ENCODE measurements around the gene ICAM2. TPM values are rescaled to one million over a fixed set of nuclear protein-coding genes. Genes with fewer than 3 reads are reported as not detected.
A peak's percentile ranks its signal among the peaks of the same experiment; 100 is the strongest.
"Not testable (repeated sequence)": the region's sequence is repeated elsewhere in the genome, so short reads cannot be mapped to it uniquely, and the experiment has no call there.

The ICAM2 gene
- total and polyA plus RNA-seq, 7 donors, result 6.0 to 59.5 (median 28.5) TPM

GRCh38 chr17:63984236-63984635 lies 36.2 kb downstream of the ICAM2 start:
- H3K4me3 ChIP-seq, result no peak overlapping the region
- no peaks in the 10 kb centered on the region for H3K36me3 ChIP-seq
- H3K4me1 ChIP-seq, result peaks cover 0 to 61% (median 44%) of the 10 kb centered on the region in 4 donors
- 71 to 83% methylated on average over 5 of the region's 5 CpGs for WGBS, 2 donors
- peak overlapping the region; percentile 34 to 72 (median 52) for H3K27ac ChIP-seq
- H3K27me3 ChIP-seq, result peaks cover 0 to 3% (median 0%) of the 10 kb centered on the region in 3 donors
- TF ChIP-seq POLR2AphosphoS5 (IDR thresholded peaks at IDR 0.05) (no peak), POLR2A (IDR thresholded peaks at IDR 0.05) (no peak)
- H3K9me3 ChIP-seq, result peaks cover 0 to 3% (median 0%) of the 10 kb centered on the region in 4 donors
- no peak for DNase-seq
- intact Hi-C loops (cut with DNase I), result no loop called here

DNA sequence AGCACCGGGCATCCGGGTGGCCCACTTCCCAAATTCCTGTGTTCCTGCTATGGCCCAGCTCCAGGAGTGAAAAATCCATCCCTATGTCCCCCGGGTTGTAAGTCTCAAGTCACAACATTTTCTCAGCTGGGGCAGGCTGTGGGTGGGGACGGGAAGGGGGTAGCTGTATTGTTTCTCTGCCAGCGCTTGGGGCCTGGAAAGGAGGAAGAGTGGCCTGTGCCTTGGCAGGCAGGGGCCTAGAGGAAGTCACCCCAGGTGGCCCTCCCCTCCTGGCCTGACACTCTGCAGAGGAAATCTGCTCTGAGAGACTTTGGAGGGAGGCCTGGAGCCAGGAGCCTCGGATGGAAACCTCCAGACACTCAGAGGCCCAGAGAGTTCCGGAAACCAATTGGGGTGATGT lies 37.1 kb downstream of the ICAM2 start:
- H3K4me1 ChIP-seq, result peaks cover 0 to 52% (median 37%) of the 10 kb centered on the region in 4 donors
- H3K27me3 ChIP-seq, result no peaks in the 10 kb centered on the region
- 49 to 85% methylated on average over 7 of the region's 7 CpGs for WGBS, 2 donors
- H3K36me3 ChIP-seq, result no peaks in the 10 kb centered on the region
- intact Hi-C loops (cut with DNase I), result no loop called here
- H3K27ac ChIP-seq, result peak overlapping the region in 3 of 4 donors; percentile 34 to 72 (median 55)
- H3K9me3 ChIP-seq, result peaks cover 0 to 3% (median 0%) of the 10 kb centered on the region in 4 donors
- TF ChIP-seq POLR2AphosphoS5 (IDR thresholded peaks at IDR 0.05), result no peak
- TF ChIP-seq POLR2A (IDR thresholded peaks at IDR 0.05), result no peak
- TF ChIP-seq EP300 (IDR thresholded peaks at IDR 0.05), result no peak
- TF ChIP-seq CTCF (IDR thresholded peaks at IDR 0.05), result no peak
- no peak overlapping the region for H3K4me3 ChIP-seq
- no peak for DNase-seq

- H3K9me3 ChIP-seq; H3K27me3 ChIP-seq; DNase-seq; intact Hi-C loops (cut with DNase I); H3K4me3 ChIP-seq; H3K36me3 ChIP-seq: not testable (repeated sequence)
- 93 to 95% methylated on average over 2 of the region's 2 CpGs for WGBS, 2 donors
- peaks cover 0 to 45% (median 31%) of the 10 kb centered on the region in 4 donors for H3K4me1 ChIP-seq
- H3K27ac ChIP-seq, result peak overlapping the region in 1 of 4 donors; percentile 72
These were observed 37.8 kb downstream of the ICAM2 start for GRCh38 chr17:63982641-63983040.

DNA sequence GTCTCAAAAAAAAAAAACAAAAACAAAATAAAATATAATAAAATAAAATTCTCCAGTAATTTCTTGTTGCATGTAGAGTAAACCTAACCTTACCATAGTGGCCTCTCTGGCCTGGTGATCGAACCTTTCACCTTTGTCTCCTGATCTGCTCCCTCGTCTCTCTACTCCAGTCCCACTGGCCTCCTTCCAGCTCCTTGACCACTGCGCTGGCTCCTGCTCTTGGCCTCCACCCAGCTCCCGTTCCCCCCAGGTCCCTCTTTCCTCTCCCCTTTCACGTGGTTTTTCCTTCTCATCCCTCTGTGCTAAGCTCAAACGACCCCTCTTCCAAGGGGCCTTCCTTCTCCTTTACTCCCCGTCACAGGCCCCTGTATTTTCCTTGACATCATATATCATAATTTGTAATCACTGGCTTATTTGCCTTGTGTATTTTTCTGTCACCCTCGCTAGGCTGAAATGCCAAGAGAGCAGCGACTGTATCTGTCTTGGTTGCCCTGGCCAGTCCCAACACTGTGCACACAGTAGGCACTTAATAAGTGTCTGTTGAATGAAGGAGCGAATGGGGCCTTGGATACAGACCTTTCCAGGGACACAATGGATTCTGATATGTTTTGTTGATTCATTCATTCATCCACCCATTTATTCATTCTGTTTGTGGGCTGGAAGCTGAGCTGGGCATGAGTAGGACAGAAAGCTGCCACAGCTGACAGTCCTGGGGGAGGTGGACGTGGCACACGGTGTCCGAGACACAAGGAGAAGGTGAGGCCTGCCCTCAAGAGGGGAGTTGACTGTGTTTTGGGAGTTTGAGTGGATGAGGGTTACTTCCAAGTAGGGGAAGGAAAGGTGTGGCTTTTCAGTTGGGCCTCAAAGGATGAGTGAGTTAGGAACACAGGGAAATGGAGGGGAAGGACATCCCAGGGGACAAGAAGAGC lies 41.9 kb downstream of the ICAM2 start:
- intact Hi-C loops (cut with DNase I), result no loop called here
- DNase-seq, result no peak
- 82% methylated on average over 13 of the region's 13 CpGs for WGBS, 2 donors
- no peak for TF ChIP-seq POLR2AphosphoS5 (IDR thresholded peaks at IDR 0.05)
- TF ChIP-seq POLR2A (IDR thresholded peaks at IDR 0.05), result no peak
- no peak for TF ChIP-seq CTCF (IDR thresholded peaks at IDR 0.05)
- TF ChIP-seq EP300 (IDR thresholded peaks at IDR 0.05), result no peak
- Histone ChIP-seq H3K4me3 (no peak overlapping the region), H3K9me3 (peaks cover 0 to 3% (median 0%) of the 10 kb centered on the region in 4 donors), H3K36me3 (no peaks in the 10 kb centered on the region), H3K27ac (no peak overlapping the region), H3K4me1 (peaks cover 0 to 19% (median 12%) of the 10 kb centered on the region in 4 donors), H3K27me3 (peaks cover 0 to 12% (median 0%) of the 10 kb centered on the region in 3 donors)

DNA sequence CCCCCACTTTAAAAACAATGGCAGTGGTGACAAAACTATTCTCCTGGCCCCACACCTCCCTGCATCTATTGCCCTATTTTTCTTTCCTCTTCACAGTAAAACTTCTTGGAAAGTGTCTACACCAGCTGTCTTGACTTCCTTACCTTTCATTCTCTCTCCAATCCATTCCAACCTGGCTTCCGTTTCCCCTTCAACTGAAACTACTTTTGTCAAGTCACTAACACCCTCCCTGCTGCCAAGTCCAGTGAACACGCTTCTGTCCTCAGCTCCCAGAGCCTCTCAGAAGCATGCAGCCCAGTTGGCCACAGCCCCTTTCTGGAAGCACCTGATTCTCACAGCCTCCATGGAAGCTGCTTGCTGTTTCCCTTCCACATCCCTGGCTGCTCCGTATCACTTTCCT lies 43.7 kb downstream of the ICAM2 start:
- no peak for TF ChIP-seq POLR2AphosphoS5 (IDR thresholded peaks at IDR 0.05)
- no peak for TF ChIP-seq POLR2A (IDR thresholded peaks at IDR 0.05)
- no peak for TF ChIP-seq EP300 (IDR thresholded peaks at IDR 0.05)
- no peak for TF ChIP-seq CTCF (IDR thresholded peaks at IDR 0.05)
- Histone ChIP-seq H3K4me3 (no peak overlapping the region), H3K27me3 (peaks cover 0 to 12% (median 0%) of the 10 kb centered on the region in 3 donors), H3K36me3 (no peaks in the 10 kb centered on the region), H3K27ac (no peak overlapping the region), H3K4me1 (peaks cover 0 to 11% (median 4%) of the 10 kb centered on the region in 4 donors), H3K9me3 (no peaks in the 10 kb centered on the region)
- intact Hi-C loops (cut with DNase I), result no loop called here
- DNase-seq, result no peak
- WGBS, 2 donors, result 64 to 73% methylated on average over 3 of the region's 3 CpGs

All from sigmoid colon (tissue), 7 donors.